Type B pancreatic cell (in vitro differentiated cells): ENCODE results near the gene ASZ1. TPM values are rescaled to one million over a fixed set of nuclear protein-coding genes. Genes with fewer than 3 reads are reported as not detected.
"Not testable (repeated sequence)": the region's sequence is repeated elsewhere in the genome, so short reads cannot be mapped to it uniquely, and the experiment has no call there.

Experiments used
- DNase-seq: peaks from one replicate; pipeline ENCODE4 v3.0.0; 2021; ENCODE audit warnings: mixed read lengths; ENCODE audit not compliant: unreplicated experiment; ENCODE audit errors: extremely low spot score
- H3K27ac Mint-ChIP-seq: 2 replicates; pipeline ENCODE4 v1.8.0; 2021; ENCODE audit warnings: mild to moderate bottlenecking, mixed read lengths
- H3K27me3 Mint-ChIP-seq: 2 replicates; pipeline ENCODE4 v1.8.0; 2021; ENCODE audit warnings: mixed read lengths
- H3K36me3 Mint-ChIP-seq: 2 replicates; pipeline ENCODE4 v1.8.0; 2021; ENCODE audit warnings: mixed read lengths
- H3K4me1 Mint-ChIP-seq: one replicate; pipeline ENCODE4 v1.8.0; 2021; ENCODE audit warnings: mixed read lengths; ENCODE audit not compliant: unreplicated experiment
- H3K4me3 Mint-ChIP-seq: 2 replicates; pipeline ENCODE4 v1.8.0; 2021; ENCODE audit warnings: mild to moderate bottlenecking, mixed read lengths
- H3K9me3 Mint-ChIP-seq: 2 replicates; pipeline ENCODE4 v1.8.0; 2021; ENCODE audit warnings: mixed read lengths
- long read RNA-seq: library from polyadenylated mRNA; unstranded; transcript quantifications from one replicate; pipeline ENCODE4 v2.0.0, GENCODE V29; 2020
- total RNA-seq: library from RNA; stranded (reverse); gene quantifications from 2 replicates; pipeline ENCODE4 v1.2.1, GENCODE V29; 2021; ENCODE audit warnings: low replicate concordance
- TF ChIP-seq, protein P1 (sequence below): fragments of 200-600 bp; sonication (generic); conservative IDR thresholded peaks from 2 replicates; pipeline ENCODE4 v1.5.0; 2021; ENCODE audit warnings: antibody characterized with exemption, mild to moderate bottlenecking

Gene ASZ1, protein sequence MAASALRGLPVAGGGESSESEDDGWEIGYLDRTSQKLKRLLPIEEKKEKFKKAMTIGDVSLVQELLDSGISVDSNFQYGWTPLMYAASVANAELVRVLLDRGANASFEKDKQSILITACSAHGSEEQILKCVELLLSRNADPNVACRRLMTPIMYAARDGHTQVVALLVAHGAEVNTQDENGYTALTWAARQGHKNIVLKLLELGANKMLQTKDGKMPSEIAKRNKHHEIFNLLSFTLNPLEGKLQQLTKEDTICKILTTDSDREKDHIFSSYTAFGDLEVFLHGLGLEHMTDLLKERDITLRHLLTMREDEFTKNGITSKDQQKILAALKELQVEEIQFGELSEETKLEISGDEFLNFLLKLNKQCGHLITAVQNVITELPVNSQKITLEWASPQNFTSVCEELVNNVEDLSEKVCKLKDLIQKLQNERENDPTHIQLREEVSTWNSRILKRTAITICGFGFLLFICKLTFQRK
- total RNA-seq = not detected in 2 replicates
- long read RNA-seq = 0 reads

DNA sequence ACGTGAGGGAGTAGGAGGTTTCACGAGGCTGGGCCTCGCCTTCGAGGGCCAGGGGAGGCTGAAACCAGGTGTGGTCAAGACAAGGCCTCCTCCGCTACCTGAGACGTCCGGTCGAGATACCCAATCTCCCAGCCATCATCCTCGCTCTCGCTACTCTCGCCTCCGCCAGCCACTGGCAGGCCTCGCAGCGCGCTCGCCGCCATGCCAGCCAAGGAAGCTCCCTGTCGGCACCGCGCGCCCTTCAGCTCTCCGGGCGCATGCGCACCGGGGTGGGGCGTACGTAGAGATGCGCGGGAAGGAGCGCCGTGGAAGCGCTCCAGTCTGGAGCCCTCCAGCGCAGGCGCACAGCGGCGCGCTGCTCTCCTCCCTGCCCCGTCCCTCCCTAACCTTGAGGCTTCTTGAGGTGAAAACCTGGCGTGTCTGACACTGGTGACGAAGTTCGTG is at the start of gene ASZ1:
Gene ASZ1, minus strand, starts transcription at position 236 of the 444 bp plus-strand sequence. Its CDS starts 33 bp downstream, at position 203.
- no peak for DNase-seq
- Mint-ChIP-seq H3K4me3 (no peak within 1 kb of the TSS), H3K9me3 (peaks cover 3% of the 10 kb centered on the region), H3K4me1 (no peaks in the 10 kb centered on the region), H3K27me3 (no peaks in the 10 kb centered on the region), H3K27ac (no peak within 1 kb of the TSS), H3K36me3 (no peaks in the 10 kb centered on the region)
- TF ChIP-seq, protein P1, sequence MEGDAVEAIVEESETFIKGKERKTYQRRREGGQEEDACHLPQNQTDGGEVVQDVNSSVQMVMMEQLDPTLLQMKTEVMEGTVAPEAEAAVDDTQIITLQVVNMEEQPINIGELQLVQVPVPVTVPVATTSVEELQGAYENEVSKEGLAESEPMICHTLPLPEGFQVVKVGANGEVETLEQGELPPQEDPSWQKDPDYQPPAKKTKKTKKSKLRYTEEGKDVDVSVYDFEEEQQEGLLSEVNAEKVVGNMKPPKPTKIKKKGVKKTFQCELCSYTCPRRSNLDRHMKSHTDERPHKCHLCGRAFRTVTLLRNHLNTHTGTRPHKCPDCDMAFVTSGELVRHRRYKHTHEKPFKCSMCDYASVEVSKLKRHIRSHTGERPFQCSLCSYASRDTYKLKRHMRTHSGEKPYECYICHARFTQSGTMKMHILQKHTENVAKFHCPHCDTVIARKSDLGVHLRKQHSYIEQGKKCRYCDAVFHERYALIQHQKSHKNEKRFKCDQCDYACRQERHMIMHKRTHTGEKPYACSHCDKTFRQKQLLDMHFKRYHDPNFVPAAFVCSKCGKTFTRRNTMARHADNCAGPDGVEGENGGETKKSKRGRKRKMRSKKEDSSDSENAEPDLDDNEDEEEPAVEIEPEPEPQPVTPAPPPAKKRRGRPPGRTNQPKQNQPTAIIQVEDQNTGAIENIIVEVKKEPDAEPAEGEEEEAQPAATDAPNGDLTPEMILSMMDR = no peak

DNA sequence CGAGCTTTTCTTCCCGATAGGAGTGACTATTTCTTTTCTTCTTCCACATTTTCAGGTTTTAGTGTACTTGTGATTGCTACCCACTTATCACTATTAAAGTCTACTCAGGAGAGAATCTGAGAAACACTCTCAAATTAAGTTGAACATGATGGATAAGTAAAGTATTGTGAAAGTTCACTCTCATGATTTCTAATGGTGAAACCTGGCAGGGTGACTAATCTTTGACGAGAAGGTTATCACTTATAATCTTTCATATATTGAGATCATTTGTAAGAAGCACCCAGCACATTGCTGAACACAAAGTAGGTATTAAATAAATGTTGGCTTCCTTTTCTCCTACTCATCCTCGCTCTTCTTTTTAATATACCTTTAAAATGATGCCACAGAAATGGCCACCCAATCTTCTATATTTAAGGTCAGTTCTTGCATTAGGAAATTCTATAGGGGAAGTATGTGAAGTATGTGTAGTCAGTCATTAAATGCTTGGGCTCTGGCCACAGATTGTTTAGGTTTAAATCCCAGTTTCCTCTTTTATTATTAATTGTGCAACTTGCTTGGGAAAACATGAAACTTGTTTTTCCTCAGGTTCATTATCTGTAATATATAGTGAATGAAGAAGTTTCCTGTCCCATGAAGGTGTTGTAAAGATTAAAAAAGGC is 49.4 kb upstream of the ASZ1 start:
- TF ChIP-seq, protein P1 = no peak

DNA sequence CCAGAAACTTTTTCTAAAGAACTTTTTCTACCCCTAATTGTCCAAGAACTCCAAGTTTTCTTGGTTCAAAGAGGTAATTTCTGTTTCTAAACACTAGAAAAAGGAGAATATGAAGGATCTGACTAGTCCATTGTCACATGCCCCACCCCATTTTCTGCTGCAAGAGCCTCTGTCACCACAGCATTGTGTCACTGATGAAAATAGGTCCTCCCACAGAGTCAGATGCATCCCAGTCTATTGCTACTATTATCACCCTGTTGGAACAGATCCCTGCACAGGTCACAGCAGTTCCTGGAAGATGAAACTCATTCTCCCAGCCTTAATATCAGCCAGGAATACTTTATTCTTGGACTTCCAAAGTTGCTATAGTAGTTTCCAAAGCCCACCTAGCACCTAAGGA is 45.0 kb upstream of the ASZ1 start:
- no peaks in the 10 kb centered on the region for H3K4me1 Mint-ChIP-seq
- TF ChIP-seq, protein P1 = no peak

More for the DNA sequence above, 49.4 kb upstream of the ASZ1 start:
- H3K4me1 Mint-ChIP-seq = peaks cover 10% of the 10 kb centered on the region
- no peaks in the 10 kb centered on the region for H3K9me3 Mint-ChIP-seq
- no peak for DNase-seq
- H3K27ac Mint-ChIP-seq = no peak overlapping the region
- no peak overlapping the region for H3K4me3 Mint-ChIP-seq
- peaks cover 51% of the 10 kb centered on the region for H3K27me3 Mint-ChIP-seq
- no peaks in the 10 kb centered on the region for H3K36me3 Mint-ChIP-seq

DNA sequence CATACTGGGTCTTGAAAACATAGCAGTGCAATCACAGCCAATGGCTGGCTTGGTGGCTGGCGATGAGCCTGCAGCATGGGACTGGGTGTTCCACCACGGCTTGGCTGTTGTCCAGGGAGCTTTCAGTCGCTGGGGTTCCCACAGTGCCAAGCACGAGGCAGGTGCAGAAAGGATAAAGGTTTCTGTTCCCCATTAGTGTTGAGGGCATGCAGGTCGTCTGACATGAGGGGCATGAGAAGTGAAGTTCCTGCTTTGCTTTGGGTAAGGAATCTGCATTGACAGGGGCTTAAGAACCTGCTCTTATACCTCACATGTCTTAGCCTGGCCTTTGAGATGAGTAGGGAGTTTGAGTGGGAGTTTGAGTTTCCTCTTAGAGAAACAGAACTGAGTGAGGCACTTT is 43.5 kb upstream of the ASZ1 start:
- Mint-ChIP-seq H3K27me3 (peaks cover 6% of the 10 kb centered on the region), H3K9me3 (no peaks in the 10 kb centered on the region), H3K27ac (no peak overlapping the region), H3K4me1 (no peaks in the 10 kb centered on the region), H3K36me3 (no peaks in the 10 kb centered on the region), H3K4me3 (no peak overlapping the region)
- TF ChIP-seq, protein P1 = no peak
- DNase-seq = no peak

More for the DNA sequence above, 45.0 kb upstream of the ASZ1 start:
- H3K27ac Mint-ChIP-seq = no peak overlapping the region
- H3K36me3 Mint-ChIP-seq = no peaks in the 10 kb centered on the region
- H3K27me3 Mint-ChIP-seq = peaks cover 19% of the 10 kb centered on the region
- H3K9me3 Mint-ChIP-seq = no peaks in the 10 kb centered on the region
- H3K4me3 Mint-ChIP-seq = no peak overlapping the region
- DNase-seq = no peak

DNA sequence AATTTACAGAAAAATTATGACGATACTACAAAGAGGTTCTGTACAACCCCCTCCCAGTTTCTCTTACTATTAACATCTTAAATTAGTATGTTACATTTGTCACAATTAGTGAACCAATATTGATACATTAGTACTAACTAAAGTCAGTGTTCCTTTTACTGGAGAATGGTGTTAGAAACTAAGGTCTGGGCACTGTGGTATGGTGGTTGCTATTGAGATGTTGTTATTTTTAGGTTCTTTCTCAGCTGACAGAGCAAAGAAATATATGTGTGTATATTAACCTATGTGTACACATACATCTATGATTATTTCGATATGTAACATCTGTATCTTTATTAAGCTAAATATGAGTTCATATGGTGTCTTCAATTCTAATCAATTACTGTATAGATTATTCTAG is 40.9 kb upstream of the ASZ1 start:
- H3K4me1 Mint-ChIP-seq = no peaks in the 10 kb centered on the region
- no peak for DNase-seq
- no peak overlapping the region for H3K27ac Mint-ChIP-seq
- H3K9me3 Mint-ChIP-seq = no peaks in the 10 kb centered on the region
- H3K27me3 Mint-ChIP-seq = peaks cover 6% of the 10 kb centered on the region
- no peaks in the 10 kb centered on the region for H3K36me3 Mint-ChIP-seq
- TF ChIP-seq, protein P1 = no peak
- no peak overlapping the region for H3K4me3 Mint-ChIP-seq

DNA sequence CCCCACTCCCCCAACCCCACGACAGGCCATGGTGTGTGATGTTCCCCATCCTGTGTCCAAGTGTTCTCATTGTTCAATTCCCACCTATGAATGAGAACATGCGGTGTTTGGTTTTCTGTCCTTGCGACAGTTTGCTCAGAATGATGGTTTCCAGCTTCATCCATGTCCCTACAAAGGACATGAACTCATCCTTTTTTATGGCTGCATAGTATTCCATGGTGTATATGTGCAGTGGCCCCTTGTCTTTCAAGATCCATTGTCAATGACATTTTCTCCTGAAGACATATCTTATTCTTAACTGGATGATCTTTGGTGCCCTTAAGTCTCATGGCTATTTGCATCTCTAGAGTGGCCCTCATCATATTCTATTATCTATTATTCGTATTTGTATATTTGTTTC is 33.5 kb upstream of the ASZ1 start:
- not testable (repeated sequence) for DNase-seq, H3K27ac Mint-ChIP-seq, H3K27me3 Mint-ChIP-seq, H3K4me1 Mint-ChIP-seq, H3K36me3 Mint-ChIP-seq, H3K4me3 Mint-ChIP-seq, H3K9me3 Mint-ChIP-seq
